GM19193 (cell line): ENCODE data around the gene VAT1.
A peak's percentile ranks its signal among the peaks of the same experiment; 100 is the strongest.

Experiments
- POLR2A ChIP-seq: IDR thresholded peaks from 4 replicates; pipeline ENCODE4 v1.6.1; 2011; ENCODE audit not compliant: insufficient read depth, insufficient read length; ENCODE audit errors: extremely low read depth

VAT1 gene

DNA sequence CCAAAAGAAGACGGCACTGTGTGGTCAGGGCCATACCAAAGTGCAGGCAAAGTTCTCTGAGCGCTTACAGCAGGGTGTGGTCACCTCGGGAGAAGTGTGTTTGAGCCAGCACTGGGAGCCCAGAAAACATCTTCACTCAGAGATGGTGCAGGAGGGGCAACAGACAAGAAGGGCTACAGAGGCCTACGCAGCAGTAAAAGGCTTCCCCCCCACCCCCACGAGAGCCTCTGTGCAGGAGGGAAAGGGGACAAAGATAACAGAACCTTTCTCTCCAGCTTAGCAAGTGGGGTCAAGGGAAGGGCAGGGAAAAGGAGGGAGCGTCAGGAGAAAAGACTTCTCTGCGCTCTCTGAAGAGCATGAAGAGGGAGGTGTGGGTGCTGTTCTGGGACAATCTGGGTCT is 2.8 kb downstream of the VAT1 start:
- no peak for TF ChIP-seq POLR2A

DNA sequence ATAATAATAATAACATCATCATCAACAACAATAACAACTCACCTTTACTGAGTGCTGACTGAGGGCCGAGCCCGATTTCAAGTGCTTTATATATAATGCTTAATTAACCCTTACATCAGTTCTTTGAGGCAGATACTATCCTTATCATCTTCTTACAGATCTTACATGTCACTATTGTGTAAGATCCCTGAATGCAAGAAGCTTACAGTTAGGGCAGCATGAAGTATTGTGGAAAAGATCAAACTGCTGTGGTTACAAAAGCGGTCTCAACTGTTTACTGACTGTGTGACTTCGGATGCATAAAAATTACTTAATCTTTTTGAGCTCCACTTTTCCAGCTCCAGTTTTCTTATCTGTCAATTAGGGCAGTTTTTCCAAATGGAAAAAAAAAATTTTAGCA is 3.3 kb downstream of the VAT1 start:
- no peak for TF ChIP-seq POLR2A

DNA sequence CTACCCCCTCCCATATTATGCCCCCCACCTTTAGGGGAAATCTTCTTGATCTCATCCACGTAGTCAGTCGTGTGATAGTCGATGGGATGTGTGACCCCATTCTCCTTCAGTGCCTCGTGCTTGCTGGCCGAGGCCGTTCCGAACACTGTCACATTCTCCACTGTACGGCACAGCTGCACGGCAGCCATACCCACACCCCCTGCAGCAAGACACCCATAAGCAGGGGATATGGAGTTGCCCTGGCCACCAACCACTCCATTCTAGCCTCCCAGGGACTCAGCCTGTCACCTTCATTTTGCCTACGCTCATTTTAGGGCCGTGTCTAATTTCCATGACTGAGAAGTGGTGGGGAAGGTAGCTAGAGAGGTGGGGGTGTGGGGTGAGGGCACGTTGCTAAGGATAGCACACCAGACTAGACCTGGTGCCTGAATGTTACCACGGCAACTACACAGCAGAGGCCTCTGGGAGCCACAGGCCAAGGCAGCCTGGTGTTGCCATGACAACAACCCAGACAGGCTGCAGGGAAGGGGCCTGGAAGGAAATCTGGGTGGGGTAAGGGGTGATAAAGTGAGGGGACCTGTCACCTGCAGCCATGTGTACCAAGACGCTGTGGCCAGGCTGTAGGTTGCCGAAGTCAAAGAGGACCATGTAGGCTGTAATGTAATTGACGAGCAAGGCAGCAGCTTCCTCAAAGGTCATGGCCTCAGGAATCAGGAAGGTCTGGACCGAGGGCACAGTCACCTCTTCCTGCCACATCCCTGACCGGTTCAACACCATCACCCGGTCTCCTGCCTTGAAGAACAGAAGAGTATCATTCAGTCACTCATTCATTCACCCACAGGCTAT is 4.0 kb downstream of the VAT1 start:
- TF ChIP-seq POLR2A = no peak

DNA sequence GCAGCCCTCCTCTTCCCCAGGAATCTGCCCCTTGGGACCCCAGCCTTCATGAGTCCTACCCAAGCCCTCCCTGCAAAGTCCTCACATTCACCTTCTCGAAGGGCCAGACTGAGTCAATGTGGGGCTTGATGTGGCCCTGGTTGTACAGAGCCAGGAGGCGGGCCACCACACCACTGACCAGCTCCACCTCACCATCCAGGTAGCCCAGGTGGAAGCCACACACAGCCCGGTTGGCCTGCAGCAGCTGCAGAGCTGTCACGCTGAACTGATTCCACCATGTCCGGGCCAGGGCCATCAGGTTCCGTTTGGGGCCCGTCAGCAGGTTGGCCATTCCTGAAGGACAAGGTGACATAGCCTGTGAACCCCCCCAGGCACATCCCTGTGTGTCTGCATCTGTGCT is 6.0 kb downstream of the VAT1 start:
- peak; percentile 34 for TF ChIP-seq POLR2A

DNA sequence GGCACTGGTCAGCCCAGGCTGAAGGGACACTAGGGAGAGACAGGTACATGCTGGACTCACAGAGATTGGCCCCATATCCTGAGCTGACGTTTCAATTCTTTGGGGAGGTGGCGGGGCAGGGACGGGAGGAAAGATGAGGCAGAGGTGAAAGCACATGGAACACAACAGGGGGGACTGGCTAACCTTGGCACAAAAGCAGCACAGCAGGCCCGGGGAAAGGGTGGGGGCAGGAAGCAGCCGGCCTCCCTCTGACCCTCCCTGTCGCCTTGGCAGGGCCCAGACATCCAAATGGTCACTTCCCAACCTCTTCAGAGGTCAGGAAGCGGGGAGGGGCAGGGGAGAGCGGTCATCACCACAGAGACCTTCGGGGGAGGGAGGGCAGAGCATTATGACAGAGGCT is 6.6 kb downstream of the VAT1 start:
- TF ChIP-seq POLR2A = peak; percentile 28

DNA sequence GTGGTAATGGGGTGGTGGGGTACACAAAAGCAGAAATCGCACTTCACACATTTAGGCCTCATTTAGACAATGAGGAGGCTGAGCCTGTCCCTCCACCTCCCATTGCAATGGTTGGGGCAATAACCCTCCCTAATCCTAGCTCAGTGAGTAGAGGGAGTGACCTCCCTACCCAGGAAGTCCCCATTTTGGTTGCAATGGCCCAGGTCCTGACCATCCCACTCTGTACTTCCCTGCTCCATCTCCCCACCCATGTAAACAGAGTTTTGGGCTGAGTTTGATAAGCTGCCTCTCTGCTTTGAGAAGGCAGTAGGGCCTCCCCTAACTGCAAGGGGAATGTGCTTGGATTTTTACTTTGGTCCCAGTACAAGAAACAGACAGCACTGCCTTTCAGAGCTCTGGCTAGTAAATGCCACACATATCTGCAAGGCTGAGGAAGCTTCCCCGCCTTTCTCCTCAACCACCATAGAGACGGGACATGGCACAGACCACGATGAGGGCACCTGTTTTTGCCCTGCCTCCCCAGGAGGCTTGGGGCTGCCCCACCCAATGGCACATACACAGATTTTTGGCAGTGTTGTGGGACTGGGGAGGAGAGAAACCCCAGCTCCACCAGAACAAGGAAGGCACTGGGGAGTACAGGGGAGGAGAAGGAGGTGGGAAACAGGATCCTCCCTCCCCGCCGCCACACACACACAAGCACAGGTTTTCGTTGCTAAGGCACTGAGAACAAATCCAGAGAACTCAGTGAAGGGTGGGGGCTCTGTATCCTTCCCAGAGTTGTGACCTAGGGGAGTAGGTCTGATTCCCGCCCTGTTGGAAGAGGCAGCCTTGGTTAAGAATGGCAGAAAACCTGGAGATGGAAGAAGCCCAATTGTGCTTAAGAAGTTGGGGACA is 7.3 kb downstream of the VAT1 start:
- no peak for TF ChIP-seq POLR2A

DNA sequence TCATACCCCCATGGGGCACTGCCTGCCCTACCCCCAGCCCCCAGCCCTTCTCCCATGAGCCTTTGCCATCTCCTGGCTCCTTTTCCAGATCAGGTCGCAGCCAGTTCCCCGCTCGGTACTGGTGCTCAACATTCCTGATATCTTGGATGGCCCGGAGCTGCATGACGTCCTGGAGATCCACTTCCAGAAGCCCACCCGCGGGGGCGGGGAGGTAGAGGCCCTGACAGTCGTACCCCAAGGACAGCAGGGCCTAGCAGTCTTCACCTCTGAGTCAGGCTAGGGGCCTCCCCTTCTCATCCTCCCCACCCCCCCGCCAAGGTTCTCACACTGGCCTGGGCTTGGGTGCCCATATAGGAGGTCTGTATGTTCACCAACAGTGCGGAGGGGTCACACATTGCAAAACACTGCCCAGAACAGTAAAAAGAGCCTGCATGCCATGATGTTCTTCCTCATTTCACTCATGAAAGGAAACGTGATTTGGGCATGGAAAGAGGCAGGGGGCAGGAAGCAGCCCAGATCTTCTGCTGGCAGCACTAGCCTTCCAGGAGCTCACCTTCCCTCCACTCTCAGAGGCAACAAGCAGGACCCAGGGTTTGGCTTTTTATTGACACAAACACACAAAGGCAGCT is 8.1 kb downstream of the VAT1 start:
- TF ChIP-seq POLR2A = no peak

DNA sequence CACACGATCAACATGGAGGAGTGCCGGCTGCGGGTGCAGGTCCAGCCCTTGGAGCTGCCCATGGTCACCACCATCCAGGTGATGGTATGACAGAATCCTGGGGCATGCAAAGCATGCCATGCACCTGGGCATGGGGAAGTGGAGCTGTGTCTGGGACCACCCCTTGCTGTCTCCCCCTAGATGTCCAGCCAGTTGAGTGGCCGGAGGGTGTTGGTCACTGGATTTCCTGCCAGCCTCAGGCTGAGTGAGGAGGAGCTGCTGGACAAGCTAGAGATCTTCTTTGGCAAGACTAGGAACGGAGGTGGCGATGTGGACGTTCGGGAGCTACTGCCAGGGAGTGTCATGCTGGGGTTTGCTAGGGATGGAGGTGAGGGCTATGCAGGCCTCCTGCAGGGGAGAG is 8.9 kb downstream of the VAT1 start:
- no peak for TF ChIP-seq POLR2A

DNA sequence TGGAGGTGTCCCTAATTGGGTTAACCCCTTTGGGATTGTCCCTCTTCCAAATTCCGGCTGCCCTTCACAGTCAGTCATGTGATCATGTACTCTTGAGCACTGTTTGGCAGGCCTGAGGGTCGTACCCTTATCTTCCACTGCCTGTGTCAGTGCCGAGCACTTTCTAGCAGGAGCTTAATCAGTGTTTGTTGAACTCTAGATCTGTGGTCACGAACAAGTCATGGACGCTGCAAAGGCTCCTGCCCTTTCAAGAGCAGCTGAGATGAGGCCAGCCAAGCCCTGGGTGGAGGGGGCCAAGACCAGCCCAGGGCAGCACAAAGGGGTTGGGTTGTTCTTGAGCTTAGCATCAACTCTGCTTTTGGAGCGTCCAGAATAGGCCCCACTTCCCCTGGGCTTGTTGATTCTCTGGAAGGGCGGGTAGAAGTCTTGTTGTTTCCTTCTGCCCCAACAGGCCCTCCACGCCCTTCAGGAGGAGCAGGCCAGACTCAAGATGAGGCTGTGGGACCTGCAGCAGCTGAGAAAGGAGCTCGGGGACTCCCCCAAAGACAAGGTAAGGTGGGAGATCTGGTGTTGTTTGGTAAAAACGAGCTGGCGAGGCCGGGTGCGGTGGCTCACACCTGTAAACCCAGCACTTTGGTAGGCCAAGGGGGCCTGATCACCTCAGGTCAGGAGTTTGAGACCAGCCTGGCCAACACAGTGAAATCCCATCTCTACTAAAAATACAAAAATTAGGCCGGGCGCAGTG is 10.3 kb downstream of the VAT1 start:
- no peak for TF ChIP-seq POLR2A

DNA sequence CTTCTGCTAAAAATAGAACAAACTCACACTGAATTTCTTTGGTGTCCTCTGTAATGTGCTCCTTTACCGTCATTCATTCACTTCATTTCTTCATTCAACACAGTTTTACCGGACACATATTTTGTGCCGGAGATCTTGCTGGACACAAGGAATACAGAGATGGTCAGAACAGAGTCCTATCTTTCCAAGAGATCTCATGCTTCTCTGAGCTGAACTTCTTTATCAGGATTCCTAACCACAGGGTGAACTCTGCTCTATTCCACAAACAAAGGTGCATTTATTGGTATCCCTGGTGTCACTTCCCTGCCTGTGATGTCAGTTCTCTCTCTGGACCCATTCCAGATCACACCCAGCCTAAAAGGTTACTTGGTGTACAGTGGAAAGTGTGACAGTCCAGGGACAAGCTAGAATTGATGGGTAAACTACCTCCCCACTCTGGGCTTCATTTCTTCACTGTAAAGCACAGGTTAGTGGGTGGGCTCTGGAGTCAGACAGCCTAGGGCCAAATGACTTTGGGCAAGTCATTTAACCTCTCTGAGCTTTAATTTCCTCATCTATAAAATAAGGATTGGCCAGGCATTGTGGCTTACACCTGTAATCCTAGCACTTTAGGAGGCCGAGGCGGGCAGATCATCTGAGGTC is 11.4 kb downstream of the VAT1 start:
- no peak for TF ChIP-seq POLR2A

DNA sequence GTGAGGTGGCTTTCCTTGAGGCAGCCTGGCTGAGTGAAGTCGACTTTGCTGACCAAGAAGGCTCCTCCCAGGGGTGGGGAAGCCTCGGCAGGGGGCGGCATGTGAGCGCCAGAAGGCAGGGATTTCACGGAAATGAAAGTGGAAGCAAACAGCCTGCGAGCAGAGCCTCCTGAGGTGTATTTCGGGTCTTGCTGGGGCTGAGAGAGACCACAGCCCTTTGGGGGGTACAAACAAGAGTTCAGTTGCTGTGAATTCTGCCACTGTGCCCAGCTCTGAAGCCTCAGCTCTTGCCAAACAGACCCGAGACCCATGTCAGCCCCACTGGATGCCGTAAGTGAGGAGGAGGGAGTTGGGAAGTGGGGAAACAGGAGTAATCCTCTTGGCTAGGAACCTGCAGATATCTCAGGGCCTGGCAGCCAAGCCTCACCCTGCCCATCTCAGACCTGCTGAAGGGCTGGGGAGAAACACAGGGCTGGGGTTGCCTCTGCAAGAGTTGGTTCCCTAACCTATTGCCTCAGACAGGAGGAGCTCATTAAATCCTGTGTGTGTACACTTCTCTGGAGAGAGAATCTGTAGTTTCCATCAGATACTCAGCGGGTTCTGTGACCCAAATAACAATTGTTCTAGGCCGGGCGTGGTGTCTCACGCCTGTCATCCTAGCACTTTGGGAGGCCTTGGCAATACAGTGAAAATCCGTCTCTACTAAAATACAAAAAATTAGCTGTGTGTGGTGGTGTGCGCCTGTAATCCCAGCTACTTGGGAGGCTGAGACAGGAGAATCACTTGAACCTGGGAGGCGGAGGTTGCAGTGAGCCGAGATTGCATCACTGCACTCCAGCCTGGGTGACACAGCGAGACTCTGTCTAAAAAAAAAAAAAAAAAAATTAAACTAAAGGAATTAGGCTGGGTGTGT is 15.3 kb downstream of the VAT1 start, which contains the start of gene IFI35:
TSS of gene IFI35 (plus strand) at position 146 of the 913 bp plus-strand sequence. CDS start at position 310, 164 bp downstream.
- TF ChIP-seq POLR2A = peak; percentile 79

DNA sequence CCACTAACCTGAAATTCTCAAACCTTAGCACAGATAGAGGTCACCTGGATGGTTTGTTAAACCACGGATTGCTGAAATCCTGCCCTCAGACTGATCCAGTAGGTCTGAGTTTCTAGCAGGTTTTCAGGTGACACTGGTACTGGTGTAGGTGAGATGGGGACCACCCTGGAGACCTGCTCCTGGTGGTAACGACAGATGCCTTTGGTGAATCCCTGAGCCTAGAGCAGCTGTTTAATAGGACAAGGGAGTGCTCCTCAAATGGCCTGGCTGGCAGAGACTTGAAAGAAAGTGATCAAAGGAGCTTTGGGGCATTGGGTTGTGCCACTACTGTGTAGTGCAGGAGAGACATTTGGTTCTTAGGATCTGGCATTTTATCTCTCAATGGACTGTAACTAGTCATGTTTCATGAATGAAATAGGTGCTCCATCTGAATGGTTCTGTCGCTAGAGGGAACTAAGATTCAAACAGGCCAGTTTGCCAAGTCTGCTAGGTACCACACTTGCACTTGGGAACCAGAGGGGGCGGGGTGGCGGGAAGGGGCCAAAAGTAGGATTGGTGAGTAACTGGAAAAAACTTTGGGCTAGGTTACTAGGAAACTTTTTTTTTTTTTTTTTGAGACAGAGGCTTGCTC is 18.5 kb downstream of the VAT1 start:
- peak; percentile 26 for TF ChIP-seq POLR2A

DNA sequence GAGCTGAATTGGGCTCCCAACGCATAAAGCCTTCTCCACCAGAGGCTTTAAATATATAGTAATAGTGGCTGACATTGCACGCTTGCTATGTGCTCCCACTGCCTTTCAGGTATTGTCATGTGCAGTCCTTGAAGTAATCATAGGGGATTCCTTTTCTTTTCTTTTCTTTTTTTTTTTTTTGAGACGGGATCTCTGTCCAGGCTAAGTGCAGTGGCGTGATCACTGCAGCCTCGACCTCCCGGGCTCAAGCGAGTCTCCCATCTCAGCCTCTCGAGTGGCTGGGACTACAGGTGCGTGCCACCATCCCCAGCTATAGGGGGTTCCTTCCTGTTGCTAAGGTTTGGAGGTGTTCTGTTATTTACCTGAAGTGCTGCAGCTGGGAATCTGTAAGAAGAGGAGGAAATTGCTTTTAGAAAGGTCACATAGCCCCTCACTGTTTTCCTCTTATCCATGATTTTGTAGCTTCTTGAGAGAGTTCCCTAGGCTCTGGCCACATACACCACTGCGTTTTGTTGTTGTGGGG is 23.1 kb downstream of the VAT1 start:
- no peak for TF ChIP-seq POLR2A
